Activated CD4-positive, alpha-beta T cell treated with anti-CD3 and anti-CD28 coated beads, Interleukin-2, amount 50 U/mL, for 24 hours (primary cell): Measurements from ENCODE around the gene OXSR1.

Source experiments
- DNase-seq, 2 donors: peaks; one replicate each; pipeline ENCODE4 v3.0.0-alpha.2; 2020; ENCODE audit warnings: low read depth in 1 of 2, low spot score in 1 of 2

The OXSR1 gene

DNA sequence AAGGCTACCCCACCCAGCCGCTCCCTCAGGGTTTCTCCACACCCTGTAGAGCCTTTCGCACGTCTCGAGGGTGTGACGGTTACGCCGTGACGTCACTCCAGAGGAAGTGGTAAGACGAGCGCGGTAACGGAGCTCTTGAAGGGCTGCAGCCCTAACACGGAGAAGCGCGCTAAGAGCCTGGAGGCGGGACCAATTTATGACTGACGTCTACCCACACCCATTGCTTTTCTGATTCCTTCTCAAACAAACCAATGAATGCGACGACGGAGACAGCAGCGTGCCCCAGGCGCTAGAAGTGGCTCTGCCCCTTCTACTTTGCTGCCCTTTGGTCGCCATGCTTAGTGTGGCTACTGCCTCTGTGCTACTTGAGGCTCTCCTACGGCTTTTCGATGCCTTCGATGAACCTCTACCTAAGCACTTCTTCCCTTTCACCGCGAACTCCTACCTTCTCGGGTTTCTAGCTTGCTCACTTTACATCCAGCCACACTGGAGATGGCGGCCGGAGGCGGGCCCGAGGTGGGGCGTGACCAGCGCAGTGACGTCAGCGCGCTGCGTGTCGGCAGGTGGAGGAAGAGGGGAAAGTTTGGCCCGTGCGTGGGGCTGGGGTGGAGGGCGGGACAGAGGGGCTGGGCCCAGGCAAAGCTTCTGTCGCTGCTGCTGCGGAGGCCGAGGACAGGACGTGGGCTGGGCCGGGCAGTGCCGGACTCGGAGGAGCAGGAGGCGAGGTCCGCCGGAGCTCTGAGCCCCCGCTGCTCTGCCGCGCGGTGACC, at the start of gene OXSR1:
OXSR1 (plus strand) TSS at position 586 of the 770 bp plus-strand sequence. CDS start 340 bp downstream, outside the sequence.
- DNase-seq = peak; percentile 94 to 96

- no peak for DNase-seq
These were observed 49.5 kb upstream of the OXSR1 start for GRCh38 chr3:38115645-38116427.

GRCh38 chr3:38116471-38117162, 48.7 kb upstream of the OXSR1 start:
- DNase-seq = no peak

- no peak for DNase-seq
These were observed 48.1 kb upstream of the OXSR1 start for GRCh38 chr3:38117163-38117716.

DNA sequence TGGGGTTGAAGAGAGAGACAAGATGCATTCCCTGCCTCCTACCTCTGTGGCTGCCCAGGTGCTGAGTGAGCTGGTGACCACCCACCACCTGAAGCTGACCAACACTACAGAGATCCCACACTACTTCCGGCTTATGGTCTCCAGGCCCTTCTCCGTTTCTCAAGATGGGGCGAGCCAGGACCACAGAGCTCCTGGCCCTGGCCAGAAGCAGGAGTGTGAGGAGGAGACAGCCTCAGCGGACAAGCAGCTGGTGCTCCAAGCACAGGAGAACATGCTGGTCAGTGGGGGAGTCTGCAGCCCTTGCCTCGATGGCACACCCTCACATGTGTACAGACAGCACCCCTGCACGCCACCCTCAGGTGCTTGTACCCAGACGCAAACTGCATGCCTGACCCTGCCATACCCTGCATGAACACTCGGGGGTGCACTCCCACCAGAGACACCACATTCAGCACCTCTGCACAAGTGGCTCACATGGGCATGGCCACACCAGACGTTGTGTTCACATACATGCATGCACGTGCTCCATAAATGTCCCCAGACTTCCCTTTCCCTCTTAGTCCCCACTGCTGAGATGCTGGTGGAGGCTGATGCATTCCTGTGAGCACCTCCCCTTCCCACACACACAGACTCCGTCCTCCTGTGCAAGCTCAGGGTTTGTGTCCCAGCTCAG, 47.5 kb upstream of the OXSR1 start:
- DNase-seq = peak; percentile 52 to 69

- DNase-seq = no peak
These were observed 46.7 kb upstream of the OXSR1 start for GRCh38 chr3:38118421-38119247.

GRCh38 chr3:38119248-38119544, 46.1 kb upstream of the OXSR1 start:
- no peak for DNase-seq

GRCh38 chr3:38119821-38120692, 45.3 kb upstream of the OXSR1 start:
- no peak for DNase-seq

DNA sequence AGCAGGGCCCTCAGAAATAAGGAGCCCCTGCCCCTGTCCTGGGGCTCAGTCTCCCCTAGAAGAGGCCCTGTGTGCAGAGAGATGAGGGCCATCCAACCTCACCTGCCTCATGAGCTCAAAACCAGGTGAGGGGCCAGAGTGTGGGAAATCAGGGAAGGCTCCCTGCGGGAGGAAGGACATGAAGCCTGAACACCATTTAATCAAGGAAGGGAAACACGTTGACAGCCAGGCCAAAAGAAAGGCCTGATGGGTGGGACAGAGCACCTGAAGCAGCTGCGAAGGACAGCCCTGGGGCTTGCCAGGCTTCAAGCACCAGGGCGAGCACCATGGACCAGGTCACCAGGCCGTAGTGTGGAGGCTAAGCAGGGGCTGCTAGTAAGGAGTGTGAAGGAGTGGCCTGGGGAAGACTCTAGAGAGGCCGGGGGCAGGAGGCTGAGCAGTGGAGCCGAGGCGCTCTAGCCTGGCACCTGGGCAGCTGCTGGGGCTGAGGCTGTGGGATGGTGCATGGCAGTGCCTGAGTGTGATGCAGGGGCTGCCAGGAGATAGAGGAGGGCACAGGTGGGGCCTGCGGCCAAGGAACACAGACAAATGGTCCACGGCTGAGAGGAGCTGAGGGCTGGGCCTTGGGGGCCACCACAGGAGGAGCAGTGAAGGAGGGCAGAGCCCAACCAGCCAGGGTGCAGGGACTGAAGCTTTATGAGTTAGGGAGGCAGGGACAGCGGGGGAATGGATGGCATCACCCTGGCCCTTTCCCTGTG, 44.5 kb upstream of the OXSR1 start:
- no peak for DNase-seq

DNA sequence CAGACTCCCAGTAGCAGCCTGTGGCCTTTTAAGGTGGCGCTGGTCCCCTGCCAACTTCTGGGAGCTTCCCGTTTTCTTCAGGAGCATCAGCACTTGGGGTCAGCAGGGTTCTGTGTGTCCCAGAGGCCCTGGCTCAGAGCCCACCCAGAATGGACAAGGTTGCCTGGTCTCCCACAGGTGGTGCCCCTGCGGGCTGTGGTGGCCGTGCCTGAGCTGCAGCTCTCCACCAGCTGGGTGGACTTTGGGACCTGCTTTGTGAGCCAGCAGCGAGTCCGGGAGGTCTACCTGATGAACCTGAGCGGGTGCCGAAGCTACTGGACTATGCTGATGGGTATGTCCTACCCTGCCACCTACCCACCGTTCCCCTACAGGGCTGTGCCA, 43.9 kb upstream of the OXSR1 start:
- DNase-seq = no peak

- DNase-seq = no peak
These were observed 43.4 kb upstream of the OXSR1 start for GRCh38 chr3:38121832-38122461.

GRCh38 chr3:38122712-38123290, 42.5 kb upstream of the OXSR1 start:
- DNase-seq = no peak

- DNase-seq = no peak
These were observed 40.8 kb upstream of the OXSR1 start for GRCh38 chr3:38124324-38125122.

GRCh38 chr3:38125305-38126120, 39.8 kb upstream of the OXSR1 start:
- no peak for DNase-seq

DNA sequence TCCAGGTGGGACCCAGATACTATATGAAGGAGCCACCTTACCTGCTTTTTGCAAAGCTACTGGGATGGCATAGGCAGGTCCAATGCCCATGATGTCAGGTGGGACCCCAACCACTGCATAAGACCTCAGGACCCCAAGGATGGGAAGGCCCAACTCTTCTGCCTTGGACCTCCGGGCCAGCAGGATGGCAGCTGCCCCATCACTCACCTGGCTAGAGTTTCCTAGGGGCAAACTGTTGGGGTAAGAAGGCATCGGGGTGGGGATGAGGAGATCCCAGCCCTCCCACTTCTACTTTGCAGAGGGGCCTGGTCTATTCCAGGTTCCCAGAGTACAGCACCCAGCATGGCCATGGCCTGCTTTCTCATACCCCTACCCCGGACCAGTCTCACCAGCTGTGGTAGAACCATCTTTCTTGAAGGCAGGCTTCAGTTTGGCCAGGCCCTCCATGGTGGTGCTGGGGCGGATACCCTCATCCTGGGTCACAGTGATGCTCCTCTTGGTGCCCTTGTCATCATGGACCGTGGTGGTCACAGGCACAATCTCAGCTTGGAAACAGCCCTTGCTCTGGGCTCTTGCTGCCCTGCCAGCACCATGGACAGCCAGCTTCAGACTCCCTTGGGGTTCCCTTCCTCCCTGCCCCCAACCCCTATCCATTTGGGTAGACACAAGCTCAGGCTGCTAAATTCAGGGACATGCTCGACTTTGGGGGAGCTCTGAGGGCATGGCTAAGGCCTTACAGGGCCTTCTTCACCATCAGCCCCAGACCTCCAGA, 39.0 kb upstream of the OXSR1 start:
- no peak for DNase-seq
